Muscle of arm (tissue), 12 donors: ENCODE data around the gene RHOG. TPM values are rescaled to one million over a fixed set of nuclear protein-coding genes. Genes with fewer than 3 reads are reported as not detected.

Experiments
- DNase-seq: peaks from one replicate; pipeline ENCODE4 v3.0.0-alpha.2; 2013
- polyA plus RNA-seq, 12 donors: library from polyadenylated mRNA; unstranded; fragments of 120-200 nt; gene quantifications; one replicate each; pipeline ENCODE4 v1.2.1, GENCODE V29; 2013; ENCODE audit not compliant: insufficient read length in 12 of 12

Gene RHOG
- polyA plus RNA-seq, 12 donors = 17.9 to 40.1 (median 25.4) TPM; not detected in 1

GRCh38 chr11:3836903-3837302 is 3.9 kb downstream of the RHOG start:
- DNase-seq = no peak

- DNase-seq = no peak
These were observed 5.0 kb downstream of the RHOG start for GRCh38 chr11:3835751-3836150.

- no peak for DNase-seq
These were observed 5.9 kb downstream of the RHOG start for GRCh38 chr11:3834664-3835461.

DNA sequence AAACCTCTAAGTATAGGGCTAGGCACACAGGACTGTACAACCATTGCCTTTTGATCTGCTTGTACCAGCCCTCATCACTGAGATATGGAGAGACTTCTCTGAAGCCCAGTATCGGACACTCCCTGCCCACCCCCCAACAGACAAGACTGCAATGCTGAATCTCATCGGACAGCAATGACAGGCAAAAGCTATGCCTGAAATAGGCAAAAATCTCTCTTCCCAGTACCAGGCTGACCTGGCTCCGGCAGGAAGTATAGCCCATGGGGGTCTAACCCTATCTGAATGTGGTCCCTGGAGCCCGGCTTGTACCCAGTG is 6.5 kb downstream of the RHOG start:
- no peak for DNase-seq

DNA sequence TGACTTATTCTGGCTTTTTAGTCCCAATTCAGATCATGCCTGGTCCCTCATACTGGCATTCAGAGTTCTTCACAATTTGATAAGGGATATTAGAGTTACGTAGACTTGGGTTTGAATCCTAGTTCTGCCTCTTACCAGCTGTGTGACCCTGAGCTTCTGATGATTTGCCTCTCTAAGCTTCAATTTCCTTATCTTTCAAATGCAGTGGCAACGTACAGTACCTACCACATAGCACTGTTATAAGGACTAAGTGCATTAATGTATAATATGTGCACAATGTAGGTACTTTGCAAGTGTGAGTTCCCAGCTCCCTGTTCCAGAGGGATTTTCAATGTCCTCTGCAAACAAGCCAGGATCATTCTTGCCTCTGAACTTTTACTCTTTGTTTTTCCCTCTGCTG is 7.3 kb downstream of the RHOG start:
- DNase-seq = no peak

- no peak for DNase-seq
These were observed 7.9 kb downstream of the RHOG start for GRCh38 chr11:3832816-3833215.

GRCh38 chr11:3831378-3832239 is 9.2 kb downstream of the RHOG start:
- no peak for DNase-seq

DNA sequence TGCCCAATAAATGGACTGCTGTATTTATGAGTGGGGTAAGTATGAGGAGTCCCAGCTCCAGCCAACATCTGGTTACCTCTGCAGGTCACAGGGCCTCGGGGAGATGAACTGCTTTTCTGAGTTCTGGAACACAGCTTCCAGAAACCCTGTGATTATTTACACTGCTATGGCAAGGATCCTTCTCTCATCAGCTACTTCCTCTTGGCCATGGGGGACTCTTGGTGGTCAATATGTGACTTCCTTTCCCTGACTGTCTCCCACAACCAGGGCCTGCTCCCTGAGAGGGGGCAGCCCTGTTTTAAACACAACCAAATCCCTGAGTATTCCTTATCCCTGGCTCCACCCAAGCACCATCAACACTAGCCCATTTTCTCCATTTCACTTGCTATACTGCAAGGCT is 10.0 kb downstream of the RHOG start:
- DNase-seq = no peak

- DNase-seq = no peak
These were observed 10.7 kb downstream of the RHOG start for GRCh38 chr11:3830088-3830487.

DNA sequence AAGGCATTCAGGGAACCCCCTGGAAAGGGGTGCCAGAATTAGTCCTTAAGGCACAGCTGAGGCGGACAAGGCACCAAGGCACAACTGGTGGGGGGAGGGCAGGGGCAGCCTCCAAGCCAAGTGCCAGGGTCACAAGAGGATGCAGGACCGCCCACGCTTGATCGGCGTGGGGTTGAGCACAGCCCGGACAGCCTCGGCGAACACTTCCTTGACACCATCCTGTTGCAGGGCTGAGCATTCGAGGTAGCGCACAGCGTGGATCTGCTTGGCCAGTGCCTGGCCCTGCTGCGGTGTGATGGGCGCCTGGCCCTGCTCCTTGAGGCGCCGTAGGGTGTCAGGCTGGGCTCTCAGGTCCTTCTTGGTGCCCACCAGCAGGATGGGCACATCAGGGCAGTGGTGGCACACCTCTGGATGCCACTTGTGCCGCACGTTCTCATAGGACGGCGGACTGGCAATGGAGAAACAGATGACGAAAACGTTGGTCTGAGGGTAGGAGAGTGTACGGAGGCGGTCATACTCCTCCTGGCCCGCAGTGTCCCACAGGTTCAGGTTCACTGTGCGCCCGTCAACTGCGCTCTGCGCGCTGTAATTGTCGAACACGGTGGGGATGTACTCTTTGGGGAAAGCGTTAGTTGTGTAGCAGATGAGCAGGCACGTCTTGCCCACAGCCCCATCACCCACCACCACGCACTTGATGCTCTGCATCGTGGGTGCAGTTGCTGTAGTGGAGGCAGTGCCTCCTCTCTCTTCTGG is 13.1 kb downstream of the RHOG start:
- DNase-seq = no peak

DNA sequence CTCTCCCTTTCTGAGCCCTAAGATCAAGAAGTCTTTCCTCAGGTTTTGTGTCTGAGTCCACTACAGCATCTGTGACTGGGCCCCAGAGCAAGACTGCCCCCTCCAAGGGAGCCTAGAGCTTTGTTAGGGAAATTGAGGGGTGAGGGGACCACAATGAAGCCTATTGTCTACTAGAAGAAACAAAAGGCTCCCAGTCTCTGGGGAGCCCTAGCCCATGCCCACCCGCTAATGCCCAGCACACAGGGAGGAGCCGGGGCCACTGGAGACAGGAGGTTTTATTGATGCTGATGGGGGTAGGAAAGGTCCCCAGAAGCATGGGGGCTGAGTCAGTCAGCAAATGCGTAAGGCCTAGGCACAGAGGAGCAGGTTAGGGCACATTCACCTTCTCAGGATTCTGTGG is 14.0 kb downstream of the RHOG start:
- DNase-seq = no peak

DNA sequence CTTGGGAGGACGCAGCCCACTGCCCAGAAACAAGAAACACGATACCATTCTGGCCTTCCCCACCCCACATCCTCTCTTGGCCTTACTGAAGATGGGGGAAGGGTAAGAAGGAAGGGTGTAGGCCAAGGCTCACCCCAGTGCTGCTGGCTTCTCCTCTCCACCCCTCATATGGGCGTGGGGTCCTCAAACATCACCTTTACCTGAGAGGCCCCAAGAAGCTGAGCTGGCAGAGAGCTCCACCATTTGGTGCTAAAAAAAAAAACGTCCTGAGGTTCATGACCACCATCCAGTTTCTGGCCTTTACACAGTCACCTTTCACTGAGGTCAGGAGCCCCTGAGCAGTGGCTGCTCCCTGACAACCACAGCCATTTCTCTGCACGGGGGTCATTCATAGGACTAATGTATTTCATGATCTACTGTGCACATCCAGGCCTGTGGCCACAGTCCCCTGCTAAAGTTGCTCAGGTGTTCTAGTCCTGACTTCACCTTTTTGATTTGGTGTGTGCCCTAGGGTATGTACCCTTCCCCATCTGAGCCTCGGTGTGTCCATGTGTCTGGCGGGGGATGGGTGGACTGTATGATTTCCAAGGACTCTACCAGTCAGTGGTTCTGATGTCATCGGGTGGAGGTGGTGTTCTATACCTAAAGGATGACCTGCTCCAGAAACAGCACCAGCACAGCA is 15.1 kb downstream of the RHOG start:
- no peak for DNase-seq

DNA sequence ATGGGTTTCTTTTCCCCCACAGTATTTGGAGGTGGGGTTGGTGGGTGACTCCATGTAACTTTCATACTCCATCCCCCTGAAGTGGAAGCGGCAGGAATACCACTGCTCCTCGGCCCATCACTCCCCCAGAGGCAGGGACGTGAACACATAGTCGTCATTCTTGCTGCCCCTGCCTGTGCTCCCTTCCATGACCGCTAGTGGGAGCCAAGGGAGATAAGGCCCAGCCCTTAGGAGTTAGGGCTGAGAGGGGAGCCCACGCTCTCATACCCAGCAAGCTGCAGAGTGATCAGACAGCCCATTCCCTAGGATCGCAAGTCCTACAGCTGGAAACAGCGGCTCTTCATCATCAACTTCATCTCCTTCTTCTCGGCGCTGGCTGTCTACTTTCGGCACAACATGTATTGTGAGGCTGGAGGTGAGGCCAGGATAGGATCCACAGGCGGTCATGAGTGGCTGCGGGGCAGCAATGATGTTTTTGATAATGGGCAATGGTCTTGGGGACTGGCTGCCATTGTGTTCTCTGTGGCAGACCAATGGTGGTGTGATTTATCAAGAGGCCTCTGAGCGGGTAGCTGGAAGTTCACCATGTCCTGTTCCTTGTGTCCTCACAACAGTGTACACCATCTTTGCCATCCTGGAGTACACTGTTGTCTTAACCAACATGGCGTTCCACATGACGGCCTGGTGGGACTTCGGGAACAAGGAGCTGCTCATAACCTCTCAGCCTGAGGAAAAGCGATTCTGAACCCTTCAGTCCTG is 15.9 kb downstream of the RHOG start:
- no peak for DNase-seq

- no peak for DNase-seq
These were observed 16.8 kb downstream of the RHOG start for GRCh38 chr11:3823762-3824506.

GRCh38 chr11:3823303-3823702 is 17.5 kb downstream of the RHOG start:
- DNase-seq = no peak

DNA sequence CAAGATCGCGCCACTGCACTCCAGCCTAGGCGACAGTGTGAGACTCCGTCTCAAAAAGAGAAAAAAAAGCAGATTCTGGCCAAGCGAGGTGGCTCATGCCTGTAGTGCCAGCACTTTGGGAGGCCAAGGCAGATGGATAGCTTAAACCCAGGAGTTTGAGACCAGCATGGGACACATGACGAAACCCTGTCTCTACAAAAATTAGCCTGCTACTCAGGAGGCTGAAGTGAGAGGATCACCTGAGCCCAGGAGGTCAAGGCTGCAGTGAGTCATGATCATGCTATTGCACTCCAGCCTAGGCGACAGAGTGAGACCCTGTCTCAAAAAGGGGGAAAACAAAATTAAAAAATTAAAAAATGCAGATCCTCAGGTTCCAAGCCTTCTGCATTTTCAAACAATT is 18.4 kb downstream of the RHOG start:
- no peak for DNase-seq

GRCh38 chr11:3820971-3821370 is 19.8 kb downstream of the RHOG start:
- no peak for DNase-seq

- DNase-seq = no peak
These were observed 23.5 kb downstream of the RHOG start for GRCh38 chr11:3817181-3817800.

DNA sequence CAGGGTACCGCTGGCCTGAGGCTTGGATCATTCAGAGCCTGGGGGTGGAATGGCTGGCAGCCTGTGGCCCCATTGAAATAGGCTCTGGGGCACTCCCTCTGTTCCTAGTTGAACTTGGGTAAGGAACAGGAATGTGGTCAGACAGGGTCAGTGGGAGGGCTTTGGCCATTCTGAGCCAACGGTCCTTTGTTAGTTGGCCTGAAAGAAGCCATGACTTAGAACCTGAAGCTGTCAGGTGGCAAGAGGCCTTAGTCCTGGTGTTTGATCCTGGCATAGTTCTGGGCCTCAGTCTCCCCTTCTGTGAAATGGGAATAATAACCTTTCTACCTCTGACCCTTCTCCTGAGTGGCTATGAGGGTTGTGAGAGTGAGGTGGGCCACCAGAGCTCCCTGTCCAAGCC is 24.1 kb downstream of the RHOG start:
- no peak for DNase-seq

GRCh38 chr11:3815845-3816244 is 24.9 kb downstream of the RHOG start:
- no peak for DNase-seq
